Hepatocyte (in vitro differentiated cells): ENCODE measurements around the gene FNDC11. TPM values are rescaled to one million over a fixed set of nuclear protein-coding genes. Genes with fewer than 3 reads are reported as not detected.

Source experiments
- DNase-seq: peaks from one replicate; pipeline ENCODE4 v3.0.0-alpha.2; 2016; ENCODE audit warnings: low spot score
- H2AFZ ChIP-seq: fragments of 200-600 bp; sonication (generic); 2 replicates; pipeline ENCODE4 v1.6.0; 2016; ENCODE audit warnings: antibody characterized with exemption, mild to moderate bottlenecking
- H3K27ac ChIP-seq: fragments of 200-600 bp; sonication (generic); 2 replicates; pipeline ENCODE4 v1.5.1; 2016; ENCODE audit warnings: mild to moderate bottlenecking
- H3K27me3 ChIP-seq: fragments of 200-600 bp; sonication (generic); 2 replicates; pipeline ENCODE4 v1.6.1; 2016
- H3K36me3 ChIP-seq: fragments of 200-600 bp; sonication (generic); replicated peaks from 2 replicates; pipeline ENCODE4 v1.5.1; 2016; ENCODE audit warnings: low read depth; ENCODE audit not compliant: insufficient read depth
- H3K4me1 ChIP-seq: fragments of 200-600 bp; sonication (generic); 2 replicates; pipeline ENCODE4 v1.5.1; 2016; ENCODE audit warnings: mild to moderate bottlenecking, moderate library complexity; ENCODE audit not compliant: insufficient read depth
- H3K4me2 ChIP-seq: fragments of 200-600 bp; sonication (generic); 2 replicates; pipeline ENCODE4 v1.6.0; 2016
- H3K4me3 ChIP-seq: fragments of 200-600 bp; sonication (generic); 2 replicates; pipeline ENCODE4 v1.5.1; 2016; ENCODE audit warnings: mild to moderate bottlenecking
- H3K79me2 ChIP-seq: fragments of 200-600 bp; sonication (generic); 2 replicates; pipeline ENCODE4 v1.6.0; 2017; ENCODE audit warnings: mild to moderate bottlenecking
- H3K9me2 ChIP-seq: fragments of 200-600 bp; sonication (generic); replicated peaks from 2 replicates; pipeline ENCODE4 v1.6.0; 2017; ENCODE audit warnings: mild to moderate bottlenecking; ENCODE audit not compliant: insufficient read depth
- H3K9me3 ChIP-seq: fragments of 200-600 bp; sonication (generic); 2 replicates; pipeline ENCODE4 v1.5.1; 2016; ENCODE audit warnings: low read depth, mild to moderate bottlenecking
- H4K20me1 ChIP-seq: fragments of 200-600 bp; sonication (generic); 2 replicates; pipeline ENCODE4 v1.6.0; 2016; ENCODE audit warnings: mild to moderate bottlenecking; ENCODE audit not compliant: insufficient read depth, poor library complexity, severe bottlenecking
- CTCF ChIP-seq: fragments of 200-600 bp; sonication (generic); IDR thresholded peaks from 2 replicates; pipeline ENCODE4 v1.5.1; 2016; ENCODE audit warnings: antibody characterized with exemption, mild to moderate bottlenecking; ENCODE audit not compliant: poor library complexity
- EZH2 ChIP-seq: fragments of 200-600 bp; sonication (generic); IDR thresholded peaks from 2 replicates; pipeline ENCODE4 v1.6.1; 2016; ENCODE audit warnings: antibody characterized with exemption, mild to moderate bottlenecking, borderline replicate concordance
- EZH2phosphoT487 ChIP-seq: fragments of 200-600 bp; sonication (generic); IDR thresholded peaks from one replicate; pipeline ENCODE4 v1.6.1; 2018; ENCODE audit warnings: antibody characterized with exemption, mild to moderate bottlenecking, low read depth, moderate library complexity; ENCODE audit not compliant: unreplicated experiment, severe bottlenecking
- WGBS: methylation state at CpG from one replicate; pipeline ENCODE4 v1.1.6; 2016; ENCODE audit warnings: low lambda C conversion rate; ENCODE audit errors: missing lambda C conversion rate; 5-methylcytosine and 5-hydroxymethylcytosine counted together
- polyA plus RNA-seq: library from polyadenylated mRNA; unstranded; fragments of >200 nt; fragmentation: Nextera tagmentation; extraction: Ambion mirVana; gene quantifications from 2 replicates; pipeline ENCODE4 v1.2.1, GENCODE V29; 2016
- total RNA-seq: library from RNA; depleted of rRNA; stranded (reverse); fragments of >200 nt; gene quantifications from 2 replicates; pipeline ENCODE4 v1.2.3, GENCODE V29; 2014

FNDC11 gene
- total and polyA plus RNA-seq, 2 experiments from 2014 or later: 0.57 to 0.79 TPM

- no peaks in the 10 kb centered on the region for H3K9me2 ChIP-seq
- no peak overlapping the region for H3K4me2 ChIP-seq
- H3K79me2 ChIP-seq: no peaks in the 10 kb centered on the region
- no peaks in the 10 kb centered on the region for H4K20me1 ChIP-seq
- no peaks in the 10 kb centered on the region for H3K9me3 ChIP-seq
- no peaks in the 10 kb centered on the region for H3K27me3 ChIP-seq
- no peak overlapping the region for H3K27ac ChIP-seq
- no peak overlapping the region for H2AFZ ChIP-seq
- H3K4me3 ChIP-seq: no peak overlapping the region
- 90% methylated on average over 29 of the region's 39 CpGs for WGBS
- no peaks in the 10 kb centered on the region for H3K36me3 ChIP-seq
- DNase-seq: peak; percentile 11
- no peaks in the 10 kb centered on the region for H3K4me1 ChIP-seq
- TF ChIP-seq EZH2phosphoT487: no peak
- no peak for TF ChIP-seq EZH2
- no peak for TF ChIP-seq CTCF
These were observed 23.8 kb upstream of the FNDC11 start for GRCh38 chr20:63529861-63530787.

- Histone ChIP-seq H3K27ac (no peak overlapping the region), H4K20me1 (no peaks in the 10 kb centered on the region), H3K4me3 (no peak overlapping the region), H3K4me1 (no peaks in the 10 kb centered on the region), H3K9me3 (no peaks in the 10 kb centered on the region), H3K79me2 (no peaks in the 10 kb centered on the region), H3K9me2 (no peaks in the 10 kb centered on the region), H3K27me3 (no peaks in the 10 kb centered on the region), H3K36me3 (no peaks in the 10 kb centered on the region), H2AFZ (no peak overlapping the region), H3K4me2 (no peak overlapping the region)
- WGBS: 74% methylated on average over 14 of the region's 14 CpGs
- TF ChIP-seq CTCF (no peak), EZH2phosphoT487 (no peak), EZH2 (no peak)
- DNase-seq: peak; percentile 61
These were observed 23.2 kb upstream of the FNDC11 start for GRCh38 chr20:63530788-63531160.

GRCh38 chr20:63531686-63532448 is 22.1 kb upstream of the FNDC11 start:
- no peaks in the 10 kb centered on the region for H3K79me2 ChIP-seq
- no peaks in the 10 kb centered on the region for H4K20me1 ChIP-seq
- 93% methylated on average over 27 of the region's 27 CpGs for WGBS
- no peaks in the 10 kb centered on the region for H3K9me3 ChIP-seq
- no peaks in the 10 kb centered on the region for H3K27me3 ChIP-seq
- DNase-seq: no peak
- no peak overlapping the region for H2AFZ ChIP-seq
- H3K4me3 ChIP-seq: no peak overlapping the region
- no peaks in the 10 kb centered on the region for H3K4me1 ChIP-seq
- H3K27ac ChIP-seq: no peak overlapping the region
- H3K4me2 ChIP-seq: no peak overlapping the region
- H3K9me2 ChIP-seq: no peaks in the 10 kb centered on the region
- no peak for TF ChIP-seq EZH2phosphoT487
- TF ChIP-seq CTCF: no peak
- TF ChIP-seq EZH2: no peak
- H3K36me3 ChIP-seq: no peaks in the 10 kb centered on the region
